H1 (cell line): ENCODE data around the gene TRAPPC2. TPM values are rescaled to one million over a fixed set of nuclear protein-coding genes. Genes with fewer than 3 reads are reported as not detected.

Source experiments
- polyA plus RNA-seq, 7 experiments: library from polyadenylated mRNA; depleted of rRNA in 3 of 7; stranded (reverse) in 5 of 7; unstranded in 2 of 7; fragments of >200 nt in 5 of 7; fragments of 200-250 nt in 2 of 7; gene quantifications; 1 replicate in 5 of 7; 2 replicates in 1 of 7; 4 replicates in 1 of 7; pipeline versions ENCODE4 v1.2.1 to v1.2.3, GENCODE V29; 2011 to 2013; ENCODE audit warnings: missing spikeins in 2 of 7, mixed read lengths in 2 of 7
- total RNA-seq: library from RNA; stranded (reverse); fragmentation: NEBNext Ultra II Directional; extraction: Animal tissue kit (Norgen Biotek cat#: 25700); gene quantifications from 2 replicates; pipeline ENCODE4 v1.2.1, GENCODE V29; 2021
- TF ChIP-seq, protein P1 (sequence below), 3 experiments: IDR thresholded peaks; 1 replicate in 2 of 3; 2 replicates in 1 of 3; pipeline versions ENCODE4 v1.5.1 to v1.6.1; 2011; ENCODE audit warnings: low read length in 3 of 3, mild to moderate bottlenecking in 3 of 3, inconsistent platforms in 2 of 3, low read depth in 1 of 3, moderate library complexity in 1 of 3; ENCODE audit not compliant: insufficient read depth in 1 of 3; ENCODE audit errors: control extremely low read depth in 1 of 3

The TRAPPC2 gene
- total and polyA plus RNA-seq, 2 of the 8 experiments (the other 6 are each of a cell fraction or from before 2014, with no cell fraction given) = 6.7 to 10.8 TPM

- TF ChIP-seq, protein P1, sequence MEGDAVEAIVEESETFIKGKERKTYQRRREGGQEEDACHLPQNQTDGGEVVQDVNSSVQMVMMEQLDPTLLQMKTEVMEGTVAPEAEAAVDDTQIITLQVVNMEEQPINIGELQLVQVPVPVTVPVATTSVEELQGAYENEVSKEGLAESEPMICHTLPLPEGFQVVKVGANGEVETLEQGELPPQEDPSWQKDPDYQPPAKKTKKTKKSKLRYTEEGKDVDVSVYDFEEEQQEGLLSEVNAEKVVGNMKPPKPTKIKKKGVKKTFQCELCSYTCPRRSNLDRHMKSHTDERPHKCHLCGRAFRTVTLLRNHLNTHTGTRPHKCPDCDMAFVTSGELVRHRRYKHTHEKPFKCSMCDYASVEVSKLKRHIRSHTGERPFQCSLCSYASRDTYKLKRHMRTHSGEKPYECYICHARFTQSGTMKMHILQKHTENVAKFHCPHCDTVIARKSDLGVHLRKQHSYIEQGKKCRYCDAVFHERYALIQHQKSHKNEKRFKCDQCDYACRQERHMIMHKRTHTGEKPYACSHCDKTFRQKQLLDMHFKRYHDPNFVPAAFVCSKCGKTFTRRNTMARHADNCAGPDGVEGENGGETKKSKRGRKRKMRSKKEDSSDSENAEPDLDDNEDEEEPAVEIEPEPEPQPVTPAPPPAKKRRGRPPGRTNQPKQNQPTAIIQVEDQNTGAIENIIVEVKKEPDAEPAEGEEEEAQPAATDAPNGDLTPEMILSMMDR (IDR thresholded peaks at IDR 0.05; ENCODE audit: control extremely low read depth in 1 of 3, insufficient read depth in 1 of 3, low read depth in 1 of 3, low read length in 3 of 3) = no peak
Observed at GRCh38 chrX:13697455-13697854, 37.0 kb downstream of the TRAPPC2 start (continued).
